ENCODE measurements around the gene CUL4A.

DNA sequence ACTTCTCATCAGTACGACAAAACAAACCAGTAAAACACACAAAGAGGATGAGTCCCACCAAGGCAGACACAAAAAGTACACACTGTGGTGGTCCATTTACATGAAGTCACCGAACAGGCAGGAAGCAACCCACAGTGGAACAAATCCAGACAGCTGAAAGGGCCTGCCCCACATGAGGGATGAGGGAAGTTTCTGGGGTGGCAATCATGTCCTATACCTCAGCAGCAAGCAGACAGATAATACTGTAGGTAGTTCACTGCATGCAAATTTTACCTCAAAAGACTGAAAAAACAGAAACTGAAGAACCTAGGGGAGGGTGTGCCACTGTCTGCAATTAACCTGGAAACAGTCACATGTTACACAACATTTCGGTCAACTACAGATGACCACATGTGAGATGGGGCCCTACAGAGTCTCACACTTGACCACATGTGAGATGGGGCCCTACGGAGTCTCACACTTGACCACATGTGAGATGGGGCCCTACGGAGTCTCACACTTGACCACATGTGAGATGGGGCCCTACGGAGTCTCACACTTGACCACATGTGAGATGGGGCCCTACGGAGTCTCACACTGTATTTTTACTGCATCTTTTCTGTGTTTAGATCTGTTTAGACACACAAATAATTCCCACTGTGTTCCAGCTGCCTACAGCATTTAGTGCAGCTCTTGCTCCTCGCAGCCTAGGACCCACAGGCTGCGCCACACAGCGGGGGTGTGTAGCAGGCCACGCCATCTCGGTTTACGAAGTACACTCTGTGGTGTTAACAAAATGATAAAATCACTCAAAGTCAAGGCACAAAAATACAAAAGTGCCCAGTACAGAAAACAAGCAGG lies 23.1 kb upstream of the CUL4A start:
- TF ChIP-seq, protein P1, sequence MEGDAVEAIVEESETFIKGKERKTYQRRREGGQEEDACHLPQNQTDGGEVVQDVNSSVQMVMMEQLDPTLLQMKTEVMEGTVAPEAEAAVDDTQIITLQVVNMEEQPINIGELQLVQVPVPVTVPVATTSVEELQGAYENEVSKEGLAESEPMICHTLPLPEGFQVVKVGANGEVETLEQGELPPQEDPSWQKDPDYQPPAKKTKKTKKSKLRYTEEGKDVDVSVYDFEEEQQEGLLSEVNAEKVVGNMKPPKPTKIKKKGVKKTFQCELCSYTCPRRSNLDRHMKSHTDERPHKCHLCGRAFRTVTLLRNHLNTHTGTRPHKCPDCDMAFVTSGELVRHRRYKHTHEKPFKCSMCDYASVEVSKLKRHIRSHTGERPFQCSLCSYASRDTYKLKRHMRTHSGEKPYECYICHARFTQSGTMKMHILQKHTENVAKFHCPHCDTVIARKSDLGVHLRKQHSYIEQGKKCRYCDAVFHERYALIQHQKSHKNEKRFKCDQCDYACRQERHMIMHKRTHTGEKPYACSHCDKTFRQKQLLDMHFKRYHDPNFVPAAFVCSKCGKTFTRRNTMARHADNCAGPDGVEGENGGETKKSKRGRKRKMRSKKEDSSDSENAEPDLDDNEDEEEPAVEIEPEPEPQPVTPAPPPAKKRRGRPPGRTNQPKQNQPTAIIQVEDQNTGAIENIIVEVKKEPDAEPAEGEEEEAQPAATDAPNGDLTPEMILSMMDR (IDR thresholded peaks at IDR 0.05; ENCODE audit: poor library complexity) = no peak
- TF ChIP-seq EZH2 (IDR thresholded peaks at IDR 0.05; ENCODE audit: borderline replicate concordance) = no peak
